Measurements from ENCODE around the gene BRME1.

BRME1 gene

DNA sequence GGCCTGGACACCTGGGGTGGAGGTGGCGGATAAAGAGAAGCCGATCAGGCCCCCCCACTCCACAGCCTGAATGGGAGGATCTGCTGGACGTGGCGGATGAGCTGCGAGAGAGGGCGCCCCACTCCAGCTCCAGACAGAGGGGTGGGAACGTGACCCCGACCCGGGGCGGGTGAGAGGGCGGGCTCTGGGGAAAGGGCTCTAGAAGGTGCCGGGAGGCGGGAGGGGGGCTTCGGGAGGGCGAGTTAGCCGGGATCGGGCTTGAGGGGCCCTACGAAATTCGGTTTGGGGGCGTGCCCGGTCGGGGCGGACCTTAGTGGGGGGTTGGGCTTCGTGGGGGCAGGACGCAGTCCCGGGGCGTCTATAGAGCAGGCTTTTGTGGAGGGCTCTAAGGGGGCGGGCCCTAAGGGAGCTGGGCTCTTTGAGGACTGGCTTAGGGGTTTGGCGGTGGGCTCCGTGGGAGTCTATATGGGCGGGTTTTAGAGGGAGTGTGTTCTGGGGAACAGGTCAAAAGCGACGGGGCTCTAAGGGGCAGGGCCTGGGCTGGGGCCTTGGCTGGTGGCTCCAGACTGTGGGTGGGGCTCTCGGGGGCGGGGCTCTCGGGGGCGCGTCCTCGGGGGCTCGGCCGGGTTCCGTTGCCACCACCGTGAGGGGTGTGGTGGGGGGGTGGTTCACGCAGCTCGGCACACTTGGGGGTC, 33.1 kb downstream of the BRME1 start:
- H3K4me3 Mint-ChIP-seq = peak overlapping the region; percentile 79
- no peaks in the 10 kb centered on the region for H3K36me3 Mint-ChIP-seq (ENCODE audit: low read depth)
- peak; percentile 74 for DNase-seq
- H3K4me1 Mint-ChIP-seq = peaks cover 42% of the 10 kb centered on the region
- peaks cover 28% of the 10 kb centered on the region for H3K27me3 Mint-ChIP-seq (ENCODE audit: low read depth, poor library complexity)
- no peak for TF ChIP-seq CTCF (IDR thresholded peaks at IDR 0.05)
- no peak overlapping the region for H3K27ac Mint-ChIP-seq
- no peaks in the 10 kb centered on the region for H3K9me3 Mint-ChIP-seq

GRCh38 chr19:13872339-13872694, 33.6 kb downstream of the BRME1 start:
- no peak for DNase-seq
- H3K9me3 Mint-ChIP-seq = no peaks in the 10 kb centered on the region
- TF ChIP-seq CTCF (IDR thresholded peaks at IDR 0.05) = no peak
- no peak overlapping the region for H3K27ac Mint-ChIP-seq
- H3K27me3 Mint-ChIP-seq (ENCODE audit: low read depth, poor library complexity) = peaks cover 33% of the 10 kb centered on the region
- no peaks in the 10 kb centered on the region for H3K36me3 Mint-ChIP-seq (ENCODE audit: low read depth)
- H3K4me1 Mint-ChIP-seq = peaks cover 48% of the 10 kb centered on the region
- peak overlapping the region; percentile 79 for H3K4me3 Mint-ChIP-seq

DNA sequence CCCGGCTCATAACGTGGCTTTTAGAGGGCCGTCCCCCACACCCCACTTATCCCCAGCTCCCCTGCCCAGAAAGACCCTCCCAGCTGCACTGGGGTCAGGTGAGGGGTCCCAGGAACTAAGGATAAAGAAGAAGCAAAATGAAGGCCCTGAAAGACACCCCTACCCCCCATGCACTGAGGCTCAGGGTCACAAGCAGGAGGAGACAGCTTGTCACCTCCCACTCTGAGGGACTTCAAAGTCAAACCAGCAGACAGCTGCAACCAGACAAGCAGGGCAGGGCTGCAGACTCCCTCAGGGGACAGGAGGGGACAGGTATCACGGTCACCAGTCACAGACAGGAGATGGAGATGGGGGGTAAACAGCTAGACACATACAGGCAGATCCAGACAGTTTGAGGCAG, 35.0 kb downstream of the BRME1 start:
- peaks cover 45% of the 10 kb centered on the region for H3K27me3 Mint-ChIP-seq (ENCODE audit: low read depth, poor library complexity)
- H3K4me3 Mint-ChIP-seq = no peak overlapping the region
- H3K9me3 Mint-ChIP-seq = no peaks in the 10 kb centered on the region
- H3K36me3 Mint-ChIP-seq (ENCODE audit: low read depth) = no peaks in the 10 kb centered on the region
- H3K4me1 Mint-ChIP-seq = peaks cover 57% of the 10 kb centered on the region
- no peak for DNase-seq
- TF ChIP-seq CTCF (IDR thresholded peaks at IDR 0.05) = no peak
- H3K27ac Mint-ChIP-seq = no peak overlapping the region

DNA sequence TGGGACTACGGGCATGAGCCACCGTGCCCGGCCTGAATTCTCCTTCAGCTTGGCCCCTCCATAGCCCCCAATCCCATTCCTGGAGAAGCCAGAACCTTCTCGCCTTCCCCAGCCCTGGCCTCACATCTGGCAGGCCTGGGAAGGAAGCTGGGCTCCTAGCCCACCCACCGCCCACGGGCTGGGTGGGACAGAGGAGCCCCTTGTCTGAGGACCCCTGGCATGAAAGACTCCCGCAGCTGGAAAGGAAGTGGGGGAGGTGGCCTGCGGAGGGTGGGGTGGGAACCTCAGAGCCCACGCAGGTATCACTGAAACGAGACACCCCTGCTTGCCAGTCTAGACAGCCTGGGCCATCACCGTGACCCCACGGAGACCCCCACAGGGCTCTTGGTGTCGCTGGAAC, 36.6 kb downstream of the BRME1 start:
- peaks cover 58% of the 10 kb centered on the region for H3K4me1 Mint-ChIP-seq
- H3K36me3 Mint-ChIP-seq (ENCODE audit: low read depth) = no peaks in the 10 kb centered on the region
- TF ChIP-seq CTCF (IDR thresholded peaks at IDR 0.05) = no peak
- H3K27me3 Mint-ChIP-seq (ENCODE audit: low read depth, poor library complexity) = peaks cover 39% of the 10 kb centered on the region
- DNase-seq = no peak
- no peaks in the 10 kb centered on the region for H3K9me3 Mint-ChIP-seq
- no peak overlapping the region for H3K27ac Mint-ChIP-seq
- H3K4me3 Mint-ChIP-seq = no peak overlapping the region

DNA sequence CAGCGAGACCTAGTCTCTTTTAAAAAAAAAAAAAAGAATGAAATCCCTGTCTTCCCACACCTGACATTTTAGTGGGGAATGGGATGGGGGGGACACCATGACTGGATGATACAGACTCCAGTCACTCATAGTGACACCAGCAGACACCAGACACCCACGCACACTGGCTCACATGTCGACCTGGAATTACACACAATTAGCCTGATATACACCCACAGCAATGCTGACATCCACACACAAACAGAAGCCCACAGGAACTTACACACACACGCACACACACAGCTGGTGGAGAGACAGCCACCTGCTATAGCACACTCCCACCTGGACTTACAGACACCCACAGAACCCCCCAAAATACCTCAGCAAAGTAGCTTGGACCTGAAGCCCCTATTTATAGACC, 37.3 kb downstream of the BRME1 start:
- Mint-ChIP-seq H3K36me3 (ENCODE audit: low read depth) (no peaks in the 10 kb centered on the region), H3K4me1 (peaks cover 60% of the 10 kb centered on the region), H3K27ac (no peak overlapping the region), H3K9me3 (no peaks in the 10 kb centered on the region), H3K27me3 (ENCODE audit: low read depth, poor library complexity) (peaks cover 36% of the 10 kb centered on the region), H3K4me3 (no peak overlapping the region)
- TF ChIP-seq CTCF (IDR thresholded peaks at IDR 0.05) = no peak
- no peak for DNase-seq

DNA sequence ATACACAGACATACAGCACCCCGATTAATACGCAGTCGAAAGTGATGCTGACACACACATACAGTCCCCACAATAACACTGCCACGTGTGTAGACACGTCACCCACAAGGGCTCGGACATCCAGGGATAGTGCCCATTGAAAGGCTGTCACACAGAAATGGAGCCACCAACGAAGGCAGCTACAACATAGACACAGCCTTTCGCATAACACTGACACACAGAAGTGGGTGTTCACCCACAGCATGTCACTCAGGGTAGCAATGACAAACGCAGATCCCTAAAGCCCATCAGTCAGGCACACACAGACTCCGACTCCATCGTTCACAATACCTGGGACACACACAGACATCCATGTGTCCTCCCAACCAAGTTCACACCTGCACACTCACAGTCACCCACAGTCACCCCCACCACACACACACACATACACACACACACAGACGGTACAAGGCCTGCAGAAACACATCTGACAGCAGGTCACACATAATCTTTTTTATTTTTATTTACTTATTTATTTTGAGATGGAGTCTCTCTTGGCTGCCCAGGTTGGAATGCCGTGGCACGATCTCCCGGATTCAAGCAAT, 39.4 kb downstream of the BRME1 start:
- Mint-ChIP-seq H3K27ac (no peak overlapping the region), H3K4me3 (peak overlapping the region; percentile 87)
- TF ChIP-seq CTCF (IDR thresholded peaks at IDR 0.05) = no peak

More for the DNA sequence above, 39.4 kb downstream of the BRME1 start:
- no peak for DNase-seq
- H3K4me1 Mint-ChIP-seq = peaks cover 59% of the 10 kb centered on the region
- no peaks in the 10 kb centered on the region for H3K36me3 Mint-ChIP-seq (ENCODE audit: low read depth)
- H3K9me3 Mint-ChIP-seq = no peaks in the 10 kb centered on the region
- peaks cover 36% of the 10 kb centered on the region for H3K27me3 Mint-ChIP-seq (ENCODE audit: low read depth, poor library complexity)
